Kidney epithelial cell (primary cell): ENCODE measurements around the gene COL18A1. TPM values are rescaled to one million over a fixed set of nuclear protein-coding genes. Genes with fewer than 3 reads are reported as not detected.
"Not testable (repeated sequence)": the region's sequence is repeated elsewhere in the genome, so short reads cannot be mapped to it uniquely, and the experiment has no call there.

Source experiments
- DNase-seq: peaks from one replicate; pipeline ENCODE4 v3.0.0-alpha.2; 2010; ENCODE audit warnings: low read depth
- H3K27me3 ChIP-seq: 2 replicates; pipeline ENCODE4 v1.6.0; 2011; ENCODE audit warnings: low read length; ENCODE audit not compliant: control insufficient read depth, insufficient read depth
- H3K36me3 ChIP-seq: 2 replicates; pipeline ENCODE4 v1.5.1; 2011; ENCODE audit warnings: low read length; ENCODE audit not compliant: control insufficient read depth, insufficient read depth
- H3K4me3 ChIP-seq: 2 replicates; pipeline ENCODE4 v1.5.1; 2011; ENCODE audit warnings: low read depth, mild to moderate bottlenecking, control low read depth, low read length
- CTCF ChIP-seq: IDR thresholded peaks from 2 replicates; pipeline ENCODE4 v1.5.1; 2011; ENCODE audit warnings: mild to moderate bottlenecking, moderate library complexity, low read length, control low read depth, inconsistent platforms; ENCODE audit not compliant: insufficient read depth, poor library complexity, severe bottlenecking
- total RNA-seq: library from RNA; depleted of rRNA; stranded (reverse); fragments of >200 nt; gene quantifications from 2 replicates; pipeline ENCODE4 v1.2.3, GENCODE V29; 2015

Gene COL18A1
- total RNA-seq, 1 donor from 2014 or later, result 808 TPM

GRCh38 chr21:45366476-45366875 is 38.5 kb upstream of the COL18A1 start:
- H3K27me3 ChIP-seq, result no peaks in the 10 kb centered on the region
- no peak for TF ChIP-seq CTCF
- no peak for DNase-seq
- no peak overlapping the region for H3K4me3 ChIP-seq
- no peaks in the 10 kb centered on the region for H3K36me3 ChIP-seq

- Histone ChIP-seq H3K36me3 (no peaks in the 10 kb centered on the region), H3K4me3 (no peak overlapping the region), H3K27me3 (no peaks in the 10 kb centered on the region)
- TF ChIP-seq CTCF, result no peak
- DNase-seq, result no peak
Observed at GRCh38 chr21:45366931-45367401, 38.0 kb upstream of the COL18A1 start.

- Histone ChIP-seq H3K4me3 (no peak overlapping the region), H3K27me3 (no peaks in the 10 kb centered on the region), H3K36me3 (no peaks in the 10 kb centered on the region)
- no peak for TF ChIP-seq CTCF
- DNase-seq, result no peak
Observed at GRCh38 chr21:45367402-45368351, 37.3 kb upstream of the COL18A1 start.

GRCh38 chr21:45369018-45369417 is 35.9 kb upstream of the COL18A1 start:
- H3K4me3 ChIP-seq, DNase-seq, H3K36me3 ChIP-seq, H3K27me3 ChIP-seq: not testable (repeated sequence)

GRCh38 chr21:45370575-45370974 is 34.4 kb upstream of the COL18A1 start:
- no peaks in the 10 kb centered on the region for H3K27me3 ChIP-seq
- TF ChIP-seq CTCF, result no peak
- no peaks in the 10 kb centered on the region for H3K36me3 ChIP-seq
- H3K4me3 ChIP-seq, result no peak overlapping the region
- no peak for DNase-seq

GRCh38 chr21:45371081-45371480 is 33.9 kb upstream of the COL18A1 start:
- H3K27me3 ChIP-seq, result no peaks in the 10 kb centered on the region
- no peak for TF ChIP-seq CTCF
- H3K4me3 ChIP-seq, result no peak overlapping the region
- DNase-seq, result no peak
- no peaks in the 10 kb centered on the region for H3K36me3 ChIP-seq
